PC-3 (cell line): ENCODE data around the gene PRKAR1B. TPM values are rescaled to one million over a fixed set of nuclear protein-coding genes. Genes with fewer than 3 reads are reported as not detected.

Experiments
- ATAC-seq: fragments of 200-7000 bp; cut with Tn5 transposase; 2 replicates; pipeline ENCODE4 v1.9.1; 2020; ENCODE audit warnings: mild to moderate bottlenecking, moderate library complexity
- BruUV-seq: library from RNA; stranded (reverse); fragments of 400-500 nt; replicated peaks from 2 replicates; lab custom pipeline; 2021; lab: Mats Ljungman, UMichigan
- CTCF ChIA-PET: fragments of 300-600 bp; sonication (Branson Sonifier 250); formaldehyde crosslinking; loops from one replicate; lab custom pipeline; 2022; ENCODE audit warnings: antibody characterized with exemption; lab: Charles Lee
- POLR2A ChIA-PET: fragments of 300-600 bp; sonication (Branson Sonifier 250); formaldehyde crosslinking; loops from one replicate; lab custom pipeline; 2022; ENCODE audit warnings: antibody characterized with exemption; ENCODE audit not compliant: unreplicated experiment; lab: Charles Lee
- DNase-seq: peaks from one replicate; pipeline ENCODE4 v3.0.0-alpha.2; 2015
- H2AFZ ChIP-seq: fragments of 300-600 bp; sonication (generic); 2 replicates; pipeline ENCODE4 v1.6.0; 2016; ENCODE audit warnings: antibody characterized with exemption, low read length
- H3F3A ChIP-seq: fragments of 300-600 bp; sonication (generic); one replicate; pipeline ENCODE4 v1.6.0; 2017; ENCODE audit warnings: antibody characterized with exemption, low read length, control low read depth, mild to moderate bottlenecking; ENCODE audit not compliant: unreplicated experiment
- H3K27ac ChIP-seq: fragments of 300-600 bp; sonication (generic); 2 replicates; pipeline ENCODE4 v1.5.1; 2016; ENCODE audit warnings: mild to moderate bottlenecking, low read length
- H3K27me3 ChIP-seq: fragments of 300-600 bp; sonication (generic); 2 replicates; pipeline ENCODE4 v1.6.1; 2016; ENCODE audit warnings: low read length, mixed read lengths
- H3K36me3 ChIP-seq: fragments of 300-600 bp; sonication (generic); 2 replicates; pipeline ENCODE4 v1.6.1; 2016; ENCODE audit warnings: low read depth, mixed run types, low read length, mixed read lengths
- H3K4me1 ChIP-seq: fragments of 300-600 bp; sonication (generic); 2 replicates; pipeline ENCODE4 v1.5.1; 2016; ENCODE audit warnings: low read length; ENCODE audit not compliant: insufficient read depth
- H3K4me2 ChIP-seq: fragments of 300-600 bp; sonication (generic); 2 replicates; pipeline ENCODE4 v1.6.0; 2016; ENCODE audit warnings: low read length
- H3K4me3 ChIP-seq: fragments of 300-600 bp; sonication (generic); 2 replicates; pipeline ENCODE4 v1.5.1; 2016; ENCODE audit warnings: mild to moderate bottlenecking, low read length, mixed read lengths
- H3K79me2 ChIP-seq: fragments of 300-600 bp; sonication (generic); 2 replicates; pipeline ENCODE4 v1.6.1; 2017; ENCODE audit warnings: low read length, mixed read lengths
- H3K9ac ChIP-seq: fragments of 300-600 bp; sonication (generic); 2 replicates; pipeline ENCODE4 v1.6.0; 2016; ENCODE audit warnings: mild to moderate bottlenecking, low read length
- H3K9me2 ChIP-seq: fragments of 300-600 bp; sonication (generic); replicated peaks from 2 replicates; pipeline ENCODE4 v1.6.1; 2016; ENCODE audit warnings: mixed run types, low read length, mixed read lengths
- H3K9me3 ChIP-seq: fragments of 300-600 bp; sonication (generic); 2 replicates; pipeline ENCODE4 v1.6.1; 2016; ENCODE audit warnings: low read length, mixed read lengths
- H4K20me1 ChIP-seq: fragments of 300-600 bp; sonication (generic); 2 replicates; pipeline ENCODE4 v1.6.1; 2016; ENCODE audit warnings: low read length, mixed read lengths
- CTCF ChIP-seq: fragments of 300-600 bp; sonication (generic); conservative IDR thresholded peaks from 2 replicates; pipeline ENCODE4 v1.5.1; 2017; ENCODE audit warnings: antibody characterized with exemption, low read depth, mild to moderate bottlenecking, low read length
- EZH2 ChIP-seq: fragments of 300-600 bp; sonication (generic); IDR thresholded peaks from one replicate; pipeline ENCODE4 v1.6.1; 2017; ENCODE audit warnings: antibody characterized with exemption, mild to moderate bottlenecking, low read length; ENCODE audit not compliant: unreplicated experiment
- EZH2phosphoT487 ChIP-seq: fragments of 300-600 bp; sonication (generic); IDR thresholded peaks from 2 replicates; pipeline ENCODE4 v1.6.1; 2018; ENCODE audit warnings: mild to moderate bottlenecking, antibody characterized with exemption, low read length, borderline replicate concordance
- intact Hi-C: fragments of 100-400 bp; cut with micrococcal nuclease; formaldehyde crosslinking; loops from 2 replicates; pipeline ENCODE4 v1.9.0; 2023
- total RNA-seq: library from RNA; depleted of rRNA; stranded (reverse); fragments of >200 nt; gene quantifications from 2 replicates; pipeline ENCODE4 v1.2.3, GENCODE V29; 2014

The PRKAR1B gene
- total RNA-seq, 1 experiment from 2014 or later = 15.6 TPM

- intact Hi-C loops = no loop called here
- H3K27me3 ChIP-seq = no peaks in the 10 kb centered on the region
- no peak for ATAC-seq
- H3K9me3 ChIP-seq = no peaks in the 10 kb centered on the region
- no peaks in the 10 kb centered on the region for H3K79me2 ChIP-seq
- H3K36me3 ChIP-seq = no peaks in the 10 kb centered on the region
- no peak overlapping the region for H2AFZ ChIP-seq
- H3K9me2 ChIP-seq = no peaks in the 10 kb centered on the region
- H4K20me1 ChIP-seq = no peaks in the 10 kb centered on the region
- TF ChIP-seq EZH2 (no peak), EZH2phosphoT487 (no peak), CTCF (no peak)
- H3K27ac ChIP-seq = no peak overlapping the region
- H3K4me1 ChIP-seq = no peaks in the 10 kb centered on the region
- CTCF ChIA-PET = no interaction called here
- no peak overlapping the region for H3K4me3 ChIP-seq
- H3K9ac ChIP-seq = no peak overlapping the region
- H3K4me2 ChIP-seq = no peak overlapping the region
- DNase-seq = no peak
- H3F3A ChIP-seq = no peaks in the 10 kb centered on the region
- POLR2A ChIA-PET = no interaction called here
- no TSS peak for BruUV-seq
Measured at GRCh38 chr7:604001-604883, 122.8 kb downstream of the PRKAR1B start.

- Histone ChIP-seq H4K20me1 (no peaks in the 10 kb centered on the region), H3K27ac (no peak overlapping the region), H3K4me3 (no peak overlapping the region), H3K9ac (no peak overlapping the region), H3K4me1 (no peaks in the 10 kb centered on the region), H3K36me3 (no peaks in the 10 kb centered on the region), H3K9me2 (no peaks in the 10 kb centered on the region), H3K27me3 (no peaks in the 10 kb centered on the region), H3K9me3 (no peaks in the 10 kb centered on the region), H3F3A (no peaks in the 10 kb centered on the region), H2AFZ (no peak overlapping the region), H3K79me2 (no peaks in the 10 kb centered on the region), H3K4me2 (no peak overlapping the region)
- DNase-seq = no peak
- no TSS peak for BruUV-seq
- ChIA-PET POLR2A (no interaction called here), CTCF (no interaction called here)
- intact Hi-C loops = loop anchor here (2.0 kb wide), 1 partner anchor 23 kb away; no protein-coding TSS in a partner anchor
- TF ChIP-seq EZH2phosphoT487 = no peak
- no peak for TF ChIP-seq EZH2
- TF ChIP-seq CTCF = no peak
- ATAC-seq = no peak
Measured at GRCh38 chr7:603152-603951, 123.7 kb downstream of the PRKAR1B start.
